Stimulated activated naive CD4-positive, alpha-beta T cell treated with Interleukin-2 at 50 U/mL for 16 hours (primary cell): Measurements from ENCODE around the gene MPIG6B.

Experiments used
- DNase-seq: peaks from one replicate; lab custom pipeline; 2025; lab: John Stamatoyannopoulos, UW

Gene MPIG6B

GRCh38 chr6:31767096-31767645 lies 44.0 kb downstream of the MPIG6B start:
- DNase-seq, result no peak

GRCh38 chr6:31768363-31769257 lies 45.4 kb downstream of the MPIG6B start:
- no peak for DNase-seq

- DNase-seq, result peak; percentile 73
These were observed 46.7 kb downstream of the MPIG6B start for GRCh38 chr6:31769684-31770371.

- DNase-seq, result no peak
These were observed 47.7 kb downstream of the MPIG6B start for GRCh38 chr6:31770860-31771259.

- no peak for DNase-seq
These were observed 48.8 kb downstream of the MPIG6B start for GRCh38 chr6:31771992-31772358.

- no peak for DNase-seq
These were observed 52.0 kb downstream of the MPIG6B start for GRCh38 chr6:31775184-31775583.

- DNase-seq, result no peak
These were observed 52.7 kb downstream of the MPIG6B start for GRCh38 chr6:31775633-31776484.
